HEK293 (cell line): Measurements from ENCODE around the gene VGLL4.

Experiments
- CTCF ChIA-PET: fragments of 350-600 bp; formaldehyde crosslinking; extraction: SDS; loops from one replicate; lab custom pipeline; 2021; ENCODE audit warnings: antibody characterized with exemption; lab: Yijun Ruan, JAX
- POLR2A ChIA-PET: fragments of 300-600 bp; formaldehyde crosslinking; extraction: SDS; loops from one replicate; lab custom pipeline; 2020; ENCODE audit warnings: antibody characterized with exemption, inconsistent platforms; lab: Yijun Ruan, JAX
- H3K27ac ChIP-seq: fragments of 200-500 bp; sonication (Bioruptor generic); 2 replicates; pipeline ENCODE4 v1.5.1; 2014; ENCODE audit warnings: low read depth, low read length, control low read depth, inconsistent platforms; ENCODE audit errors: extremely low read depth
- H3K36me3 ChIP-seq, 2 experiments: fragments of 200-500 bp in 1 of 2; sonication (Bioruptor generic) in 1 of 2; 1 replicate in 1 of 2; 2 replicates in 1 of 2; pipeline ENCODE4 v1.5.1; 2014 to 2017; ENCODE audit warnings: inconsistent platforms in 2 of 2, low read length in 2 of 2; ENCODE audit not compliant: control insufficient read depth in 2 of 2, insufficient read depth in 1 of 2
- H3K4me1 ChIP-seq: fragments of 200-500 bp; sonication (Bioruptor generic); 2 replicates; pipeline ENCODE4 v1.5.1; 2014; ENCODE audit warnings: mild to moderate bottlenecking, low read length, inconsistent platforms; ENCODE audit not compliant: control insufficient read depth, insufficient read depth
- H3K4me3 ChIP-seq: 2 replicates; pipeline ENCODE4 v1.5.1; 2011; ENCODE audit warnings: low read depth, mild to moderate bottlenecking, control low read depth, low read length, moderate library complexity
- H3K9me3 ChIP-seq: fragments of 200-500 bp; sonication (Bioruptor generic); 2 replicates; pipeline ENCODE4 v1.5.1; 2014; ENCODE audit warnings: low read depth, low read length, inconsistent platforms; ENCODE audit not compliant: control insufficient read depth, insufficient read depth
- GLI2 ChIP-seq: fragments of 450-650 bp; formaldehyde crosslinking; IDR thresholded peaks from 2 replicates; pipeline ENCODE4; 2017; ENCODE audit warnings: missing biosample characterization, missing genetic modification characterization, low read depth, borderline replicate concordance
- GLI4 ChIP-seq: fragments of 450-650 bp; formaldehyde crosslinking; IDR thresholded peaks from 2 replicates; pipeline ENCODE4 v1.5.1; 2016; ENCODE audit warnings: missing biosample characterization, missing genetic modification characterization
- PRDM1 ChIP-seq: fragments of 450-650 bp; formaldehyde crosslinking; IDR thresholded peaks from 2 replicates; pipeline ENCODE4; 2016; ENCODE audit warnings: missing biosample characterization, missing genetic modification characterization
- SP2 ChIP-seq: fragments of 450-650 bp; formaldehyde crosslinking; IDR thresholded peaks from 2 replicates; pipeline ENCODE4 v1.5.1; 2016; ENCODE audit warnings: missing biosample characterization, missing genetic modification characterization
- SP3 ChIP-seq: fragments of 450-650 bp; formaldehyde crosslinking; IDR thresholded peaks from 2 replicates; pipeline ENCODE4 v1.5.1; 2016; ENCODE audit warnings: missing biosample characterization, missing genetic modification characterization
- SP7 ChIP-seq: fragments of 450-650 bp; formaldehyde crosslinking; IDR thresholded peaks from 2 replicates; pipeline ENCODE4 v1.5.1; 2016; ENCODE audit warnings: missing biosample characterization, missing genetic modification characterization
- ZBTB48 ChIP-seq: fragments of 450-650 bp; formaldehyde crosslinking; IDR thresholded peaks from 2 replicates; pipeline ENCODE4 v1.5.1; 2016; ENCODE audit warnings: missing biosample characterization, missing genetic modification characterization
- ZEB2 ChIP-seq: fragments of 450-650 bp; formaldehyde crosslinking; IDR thresholded peaks from 2 replicates; pipeline ENCODE4 v1.5.1; 2016; ENCODE audit warnings: missing biosample characterization, missing genetic modification characterization
- ZNF148 ChIP-seq: fragments of 450-650 bp; formaldehyde crosslinking; IDR thresholded peaks from 2 replicates; pipeline ENCODE4 v1.5.0; 2017; ENCODE audit warnings: missing biosample characterization, missing genetic modification characterization, borderline replicate concordance
- ZNF155 ChIP-seq: fragments of 450-650 bp; formaldehyde crosslinking; IDR thresholded peaks from 2 replicates; pipeline ENCODE4 v1.5.1; 2016; ENCODE audit warnings: missing biosample characterization, missing genetic modification characterization
- ZNF214 ChIP-seq: fragments of 450-650 bp; formaldehyde crosslinking; IDR thresholded peaks from 2 replicates; pipeline ENCODE4 v1.5.1; 2017; ENCODE audit warnings: missing biosample characterization, mild to moderate bottlenecking, missing genetic modification characterization, borderline replicate concordance
- ZNF266 ChIP-seq: fragments of 450-650 bp; formaldehyde crosslinking; IDR thresholded peaks from 2 replicates; pipeline ENCODE4 v1.5.1; 2016; ENCODE audit warnings: missing biosample characterization, missing genetic modification characterization, low read depth
- ZNF350 ChIP-seq: fragments of 450-650 bp; formaldehyde crosslinking; IDR thresholded peaks from 2 replicates; pipeline ENCODE4 v1.5.0; 2017; ENCODE audit warnings: missing biosample characterization, mild to moderate bottlenecking, missing genetic modification characterization
- ZNF354C ChIP-seq: fragments of 450-650 bp; formaldehyde crosslinking; IDR thresholded peaks from 2 replicates; pipeline ENCODE4 v1.5.1; 2016; ENCODE audit warnings: missing biosample characterization, missing genetic modification characterization, low read depth, borderline replicate concordance
- ZNF501 ChIP-seq: fragments of 450-650 bp; formaldehyde crosslinking; IDR thresholded peaks from 2 replicates; pipeline ENCODE4 v1.5.1; 2016; ENCODE audit warnings: missing biosample characterization, missing genetic modification characterization
- ZNF513 ChIP-seq: fragments of 450-650 bp; IDR thresholded peaks from 2 replicates; pipeline ENCODE4 v1.5.1; 2018; ENCODE audit warnings: missing biosample characterization, missing genetic modification characterization
- ZNF529 ChIP-seq: fragments of 450-650 bp; formaldehyde crosslinking; IDR thresholded peaks from 2 replicates; pipeline ENCODE4 v1.5.1; 2017; ENCODE audit warnings: missing genetic modification characterization, missing biosample characterization; ENCODE audit not compliant: insufficient replicate concordance
- ZNF549 ChIP-seq: fragments of 450-650 bp; IDR thresholded peaks from 2 replicates; pipeline ENCODE4 v1.5.1; 2018; ENCODE audit warnings: missing biosample characterization, missing genetic modification characterization, mild to moderate bottlenecking, inconsistent platforms, moderate library complexity
- ZNF610 ChIP-seq: fragments of 450-650 bp; formaldehyde crosslinking; IDR thresholded peaks from 2 replicates; pipeline ENCODE4 v1.5.1; 2016; ENCODE audit warnings: missing biosample characterization, missing genetic modification characterization, borderline replicate concordance
- ZNF621 ChIP-seq: fragments of 450-650 bp; formaldehyde crosslinking; IDR thresholded peaks from 2 replicates; pipeline ENCODE4 v1.5.1; 2017; ENCODE audit warnings: missing biosample characterization, missing genetic modification characterization
- ZNF624 ChIP-seq: fragments of 450-650 bp; formaldehyde crosslinking; IDR thresholded peaks from 2 replicates; pipeline ENCODE4 v1.5.1; 2017; ENCODE audit warnings: missing biosample characterization, missing genetic modification characterization
- ZNF670 ChIP-seq: fragments of 450-650 bp; formaldehyde crosslinking; IDR thresholded peaks from 2 replicates; pipeline ENCODE4 v1.5.1; 2016; ENCODE audit warnings: missing biosample characterization, missing genetic modification characterization, low read depth
- ZNF707 ChIP-seq: fragments of 450-650 bp; formaldehyde crosslinking; IDR thresholded peaks from 2 replicates; pipeline ENCODE4 v1.5.1; 2016; ENCODE audit warnings: missing biosample characterization, missing genetic modification characterization
- ZNF776 ChIP-seq: fragments of 450-650 bp; formaldehyde crosslinking; IDR thresholded peaks from 2 replicates; pipeline ENCODE4 v1.5.0; 2017; ENCODE audit warnings: missing biosample characterization, missing genetic modification characterization, borderline replicate concordance
- ZNF792 ChIP-seq: fragments of 450-650 bp; formaldehyde crosslinking; IDR thresholded peaks from 2 replicates; pipeline ENCODE4 v1.5.1; 2016; ENCODE audit warnings: missing biosample characterization, missing genetic modification characterization
- ZNF843 ChIP-seq: fragments of 450-650 bp; formaldehyde crosslinking; IDR thresholded peaks from 2 replicates; pipeline ENCODE4 v1.5.1; 2016; ENCODE audit warnings: missing biosample characterization, missing genetic modification characterization
- TF ChIP-seq, protein P1 (sequence below): fragments of 450-650 bp; formaldehyde crosslinking; IDR thresholded peaks from 2 replicates; pipeline ENCODE4 v1.5.1; 2017; ENCODE audit warnings: missing biosample characterization, missing genetic modification characterization
- TF ChIP-seq, protein P2 (sequence below): sonication (generic); formaldehyde crosslinking; IDR thresholded peaks from 2 replicates; pipeline ENCODE4 v1.8.1; 2022; ENCODE audit warnings: mild to moderate bottlenecking, moderate library complexity, missing genetic modification reagents

VGLL4 gene

DNA sequence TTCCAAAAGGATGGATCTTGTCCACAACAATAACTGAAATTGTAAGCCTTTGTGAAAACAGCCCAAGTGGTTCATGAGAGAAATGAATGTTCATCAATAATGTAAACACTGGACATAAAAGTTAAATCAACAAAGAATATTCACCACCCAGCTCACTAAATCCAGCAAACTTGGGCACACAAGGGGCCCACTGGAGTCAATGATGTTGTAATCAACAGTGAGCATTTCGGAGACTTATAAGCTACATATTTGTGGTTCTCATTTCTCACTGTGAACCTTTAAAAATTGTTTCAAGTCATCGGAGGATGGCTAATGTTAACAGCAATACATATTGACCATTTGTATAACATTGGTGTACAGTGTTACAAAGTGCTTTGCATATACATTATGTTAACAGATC, 63.1 kb downstream of the VGLL4 start:
- ChIA-PET POLR2A (no interaction called here), CTCF (no interaction called here)
- no peak overlapping the region for H3K27ac ChIP-seq
- H3K9me3 ChIP-seq: no peaks in the 10 kb centered on the region
- no peaks in the 10 kb centered on the region for H3K36me3 ChIP-seq
- no peak overlapping the region for H3K4me3 ChIP-seq
- TF ChIP-seq ZNF621 (tag by site-specific recombination): no peak
- TF ChIP-seq ZNF776 (tag by site-specific recombination): no peak
- no peak for TF ChIP-seq GLI2 (tag by site-specific recombination)
- no peak for TF ChIP-seq SP3 (tag by site-specific recombination)
- no peak for TF ChIP-seq ZNF155 (tag by site-specific recombination)
- no peak for TF ChIP-seq ZNF843
- no peak for TF ChIP-seq ZNF707 (tag by site-specific recombination)
- no peak for TF ChIP-seq ZNF354C
- no peak for TF ChIP-seq ZNF214 (tag by site-specific recombination)
- TF ChIP-seq ZNF513 (tag by site-specific recombination): no peak
- TF ChIP-seq ZNF792: no peak
- TF ChIP-seq PRDM1 (tag by site-specific recombination): no peak
- TF ChIP-seq ZNF549: no peak
- peaks cover 27% of the 10 kb centered on the region for H3K4me1 ChIP-seq

- H3K9me3 ChIP-seq: no peaks in the 10 kb centered on the region
- TF ChIP-seq ZNF350 (tag by site-specific recombination): no peak
- TF ChIP-seq, protein P1, sequence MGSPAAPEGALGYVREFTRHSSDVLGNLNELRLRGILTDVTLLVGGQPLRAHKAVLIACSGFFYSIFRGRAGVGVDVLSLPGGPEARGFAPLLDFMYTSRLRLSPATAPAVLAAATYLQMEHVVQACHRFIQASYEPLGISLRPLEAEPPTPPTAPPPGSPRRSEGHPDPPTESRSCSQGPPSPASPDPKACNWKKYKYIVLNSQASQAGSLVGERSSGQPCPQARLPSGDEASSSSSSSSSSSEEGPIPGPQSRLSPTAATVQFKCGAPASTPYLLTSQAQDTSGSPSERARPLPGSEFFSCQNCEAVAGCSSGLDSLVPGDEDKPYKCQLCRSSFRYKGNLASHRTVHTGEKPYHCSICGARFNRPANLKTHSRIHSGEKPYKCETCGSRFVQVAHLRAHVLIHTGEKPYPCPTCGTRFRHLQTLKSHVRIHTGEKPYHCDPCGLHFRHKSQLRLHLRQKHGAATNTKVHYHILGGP: no peak
- no peak for TF ChIP-seq GLI4 (tag by site-specific recombination)
- no peak for TF ChIP-seq ZNF266 (tag by site-specific recombination)
- TF ChIP-seq ZNF501 (tag by site-specific recombination): no peak
- TF ChIP-seq SP2 (tag by site-specific recombination): no peak
- no peak for TF ChIP-seq ZNF624 (tag by site-specific recombination)
- TF ChIP-seq ZEB2: no peak
- TF ChIP-seq ZNF148 (tag by site-specific recombination): no peak
- no peak for TF ChIP-seq ZBTB48 (tag by site-specific recombination)
- no peak for TF ChIP-seq SP7 (tag by site-specific recombination)
- TF ChIP-seq ZNF529: no peak
- TF ChIP-seq, protein P2, sequence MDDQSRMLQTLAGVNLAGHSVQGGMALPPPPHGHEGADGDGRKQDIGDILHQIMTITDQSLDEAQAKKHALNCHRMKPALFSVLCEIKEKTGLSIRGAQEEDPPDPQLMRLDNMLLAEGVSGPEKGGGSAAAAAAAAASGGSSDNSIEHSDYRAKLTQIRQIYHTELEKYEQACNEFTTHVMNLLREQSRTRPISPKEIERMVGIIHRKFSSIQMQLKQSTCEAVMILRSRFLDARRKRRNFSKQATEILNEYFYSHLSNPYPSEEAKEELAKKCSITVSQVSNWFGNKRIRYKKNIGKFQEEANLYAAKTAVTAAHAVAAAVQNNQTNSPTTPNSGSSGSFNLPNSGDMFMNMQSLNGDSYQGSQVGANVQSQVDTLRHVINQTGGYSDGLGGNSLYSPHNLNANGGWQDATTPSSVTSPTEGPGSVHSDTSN (CRISPR knock-in tag): no peak
- no peak for TF ChIP-seq ZNF670 (tag by site-specific recombination)
- no peak for TF ChIP-seq ZNF610 (tag by site-specific recombination)
- peaks cover 0 to 8% of the 10 kb centered on the region in 2 experiments; a peak in 1 of 3 replicates for H3K36me3 ChIP-seq
- peaks cover 18% of the 10 kb centered on the region for H3K4me1 ChIP-seq
- POLR2A ChIA-PET: no interaction called here
- no peak overlapping the region for H3K27ac ChIP-seq
- CTCF ChIA-PET: interaction anchor here (0.5 to 0.6 kb wide), 2 partner anchors 60 to 197 kb away, joined by 3 read pairs; no protein-coding TSS in a partner anchor
- H3K4me3 ChIP-seq: no peak overlapping the region
Observed at GRCh38 chr3:11578169-11578568, 65.5 kb downstream of the VGLL4 start.
